ENCODE measurements around the gene NAALADL2. TPM values are rescaled to one million over a fixed set of nuclear protein-coding genes. Genes with fewer than 3 reads are reported as not detected.

NAALADL2 gene
- total RNA-seq, 4 donors from 2014 or later: 0.26 to 218 (median 17.4) TPM

DNA sequence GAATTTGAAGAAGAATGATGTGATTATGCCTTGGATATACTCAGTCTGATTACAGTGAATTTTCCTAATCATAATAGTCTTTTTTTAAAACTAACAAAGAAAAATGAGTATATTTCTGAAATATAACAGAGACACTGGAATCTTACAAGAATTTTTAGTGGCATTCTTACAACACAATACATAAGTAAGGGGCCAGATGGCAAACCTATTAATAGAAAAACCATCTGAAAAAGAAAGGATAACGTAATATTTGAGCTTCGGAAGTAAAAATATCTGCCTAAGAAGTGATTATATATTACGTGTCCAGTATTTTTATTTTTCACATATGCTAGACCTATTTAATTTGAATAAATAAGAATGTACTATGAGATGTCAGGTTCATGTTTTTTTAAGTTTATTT, 452.8 kb downstream of the NAALADL2 start:
- intact Hi-C loops (cut with DNase I; ENCODE audit: low total_unique reads): no loop called here
- H3K4me3 ChIP-seq: no peak overlapping the region
- H3K4me1 ChIP-seq: no peaks in the 10 kb centered on the region
- H3K36me3 ChIP-seq: no peaks in the 10 kb centered on the region
- no peak for TF ChIP-seq POLR2A (IDR thresholded peaks at IDR 0.05)
- TF ChIP-seq, protein P1, sequence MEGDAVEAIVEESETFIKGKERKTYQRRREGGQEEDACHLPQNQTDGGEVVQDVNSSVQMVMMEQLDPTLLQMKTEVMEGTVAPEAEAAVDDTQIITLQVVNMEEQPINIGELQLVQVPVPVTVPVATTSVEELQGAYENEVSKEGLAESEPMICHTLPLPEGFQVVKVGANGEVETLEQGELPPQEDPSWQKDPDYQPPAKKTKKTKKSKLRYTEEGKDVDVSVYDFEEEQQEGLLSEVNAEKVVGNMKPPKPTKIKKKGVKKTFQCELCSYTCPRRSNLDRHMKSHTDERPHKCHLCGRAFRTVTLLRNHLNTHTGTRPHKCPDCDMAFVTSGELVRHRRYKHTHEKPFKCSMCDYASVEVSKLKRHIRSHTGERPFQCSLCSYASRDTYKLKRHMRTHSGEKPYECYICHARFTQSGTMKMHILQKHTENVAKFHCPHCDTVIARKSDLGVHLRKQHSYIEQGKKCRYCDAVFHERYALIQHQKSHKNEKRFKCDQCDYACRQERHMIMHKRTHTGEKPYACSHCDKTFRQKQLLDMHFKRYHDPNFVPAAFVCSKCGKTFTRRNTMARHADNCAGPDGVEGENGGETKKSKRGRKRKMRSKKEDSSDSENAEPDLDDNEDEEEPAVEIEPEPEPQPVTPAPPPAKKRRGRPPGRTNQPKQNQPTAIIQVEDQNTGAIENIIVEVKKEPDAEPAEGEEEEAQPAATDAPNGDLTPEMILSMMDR (IDR thresholded peaks at IDR 0.05): no peak
- H3K27me3 ChIP-seq: no peaks in the 10 kb centered on the region
- H3K9me3 ChIP-seq: no peaks in the 10 kb centered on the region
- H3K27ac ChIP-seq: no peak overlapping the region
- no peak for DNase-seq

DNA sequence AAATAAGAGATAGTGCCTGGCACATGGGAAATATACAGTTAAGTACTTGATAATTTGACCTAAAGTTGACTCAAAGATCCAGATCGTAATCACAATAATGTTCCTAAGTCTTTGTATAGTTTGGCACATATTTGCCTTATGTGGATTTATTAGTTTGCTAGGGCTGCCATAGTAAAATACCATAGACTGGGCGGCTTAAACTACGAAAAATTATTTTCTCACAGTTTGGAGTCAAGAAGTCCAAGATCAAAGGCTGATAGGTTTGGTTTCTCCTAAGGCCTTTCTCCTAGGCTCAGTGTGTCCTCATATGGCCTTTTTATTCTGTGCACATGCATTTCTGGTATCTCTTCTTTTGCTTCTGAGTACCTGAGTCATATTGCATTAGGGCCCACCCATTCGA, 453.7 kb downstream of the NAALADL2 start:
- no peaks in the 10 kb centered on the region for H3K27me3 ChIP-seq
- intact Hi-C loops (cut with DNase I; ENCODE audit: low total_unique reads): no loop called here
- no peaks in the 10 kb centered on the region for H3K4me1 ChIP-seq
- no peak for DNase-seq
- no peak overlapping the region for H3K4me3 ChIP-seq
- H3K36me3 ChIP-seq: no peaks in the 10 kb centered on the region
- H3K27ac ChIP-seq: no peak overlapping the region
- H3K9me3 ChIP-seq: no peaks in the 10 kb centered on the region
- TF ChIP-seq, protein P1 (IDR thresholded peaks at IDR 0.05): no peak
- TF ChIP-seq POLR2A (IDR thresholded peaks at IDR 0.05): no peak

DNA sequence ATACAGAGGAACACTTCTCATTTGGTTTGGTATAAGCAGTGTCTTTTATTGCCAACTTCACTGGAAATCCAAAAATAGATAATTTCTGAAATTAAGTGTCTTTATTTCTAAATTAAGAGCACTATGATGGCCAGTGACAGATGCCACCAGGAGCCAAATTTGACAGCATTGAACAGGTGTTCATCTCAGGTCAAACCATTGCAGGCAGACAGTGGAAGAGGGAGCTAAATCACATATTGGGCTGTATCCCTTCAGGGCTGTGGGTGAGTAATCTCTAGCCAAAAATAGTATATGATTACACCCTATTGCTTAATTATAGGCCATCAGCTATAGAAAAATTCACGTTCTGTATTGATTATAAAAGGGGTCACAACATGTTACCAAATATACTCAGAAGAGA, 457.7 kb downstream of the NAALADL2 start:
- no peak for TF ChIP-seq POLR2A (IDR thresholded peaks at IDR 0.05)
- TF ChIP-seq, protein P1 (IDR thresholded peaks at IDR 0.05): no peak
- no peak for DNase-seq
- Histone ChIP-seq H3K36me3 (no peaks in the 10 kb centered on the region), H3K4me3 (no peak overlapping the region), H3K9me3 (no peaks in the 10 kb centered on the region), H3K27me3 (no peaks in the 10 kb centered on the region), H3K4me1 (no peaks in the 10 kb centered on the region), H3K27ac (no peak overlapping the region)
- intact Hi-C loops (cut with DNase I; ENCODE audit: low total_unique reads): no loop called here

DNA sequence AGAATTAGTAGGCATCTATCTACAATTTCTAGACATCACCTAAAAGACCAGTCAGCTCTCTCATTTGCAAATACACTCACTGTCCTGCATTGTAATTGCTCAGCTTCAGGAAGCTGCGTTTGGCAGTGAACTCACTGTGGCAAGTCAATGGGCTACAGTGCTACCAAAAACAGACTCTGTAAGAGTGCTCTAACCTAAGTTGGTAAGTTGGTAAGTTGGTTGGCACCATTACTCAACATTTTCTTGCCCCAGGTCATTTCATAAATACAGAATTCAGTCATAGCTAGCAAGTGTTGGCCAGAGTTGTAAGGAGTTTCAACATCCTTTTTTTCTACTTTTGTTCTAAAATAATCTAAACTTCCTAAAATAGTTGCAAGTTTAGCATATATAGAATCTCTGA, 466.3 kb downstream of the NAALADL2 start:
- intact Hi-C loops (cut with DNase I; ENCODE audit: low total_unique reads): no loop called here
- no peaks in the 10 kb centered on the region for H3K36me3 ChIP-seq
- no peaks in the 10 kb centered on the region for H3K9me3 ChIP-seq
- no peaks in the 10 kb centered on the region for H3K27me3 ChIP-seq
- H3K4me1 ChIP-seq: no peaks in the 10 kb centered on the region
- TF ChIP-seq, protein P1 (IDR thresholded peaks at IDR 0.05): no peak
- TF ChIP-seq POLR2A (IDR thresholded peaks at IDR 0.05): no peak
- H3K4me3 ChIP-seq: no peak overlapping the region
- no peak for DNase-seq
- H3K27ac ChIP-seq: no peak overlapping the region

DNA sequence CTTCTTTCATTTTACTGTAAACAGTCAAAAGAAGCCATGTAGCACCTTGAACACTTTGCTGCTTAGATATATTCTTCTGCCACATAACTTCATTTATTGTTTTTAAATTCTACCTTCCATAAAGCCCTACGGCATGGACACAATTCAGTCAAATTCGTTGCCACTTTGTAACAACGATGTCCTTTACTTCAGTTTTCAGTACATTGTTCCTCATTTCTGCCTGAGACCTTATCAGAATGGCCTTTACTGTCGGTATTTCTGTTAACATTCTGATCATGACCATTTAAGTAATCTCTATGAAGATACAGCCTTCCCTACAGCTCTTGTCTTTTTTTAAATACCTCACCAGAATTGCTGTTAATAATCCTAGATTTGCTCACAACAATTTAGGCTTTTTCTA, 466.9 kb downstream of the NAALADL2 start:
- DNase-seq: no peak
- no peak overlapping the region for H3K4me3 ChIP-seq
- intact Hi-C loops (cut with DNase I; ENCODE audit: low total_unique reads): no loop called here
- H3K27ac ChIP-seq: no peak overlapping the region
- no peak for TF ChIP-seq POLR2A (IDR thresholded peaks at IDR 0.05)
- TF ChIP-seq, protein P1 (IDR thresholded peaks at IDR 0.05): no peak
- no peaks in the 10 kb centered on the region for H3K36me3 ChIP-seq
- H3K27me3 ChIP-seq: no peaks in the 10 kb centered on the region
- no peaks in the 10 kb centered on the region for H3K9me3 ChIP-seq
- H3K4me1 ChIP-seq: no peaks in the 10 kb centered on the region

All from uterus (tissue), 4 donors.